Inflammatory macrophage (primary cell): ENCODE data around the gene VSTM2L.

Experiments used
- DNase-seq, 2 donors: peaks; one replicate each; pipeline ENCODE4 v3.0.0-alpha.2; 2020 to 2022

Gene VSTM2L

GRCh38 chr20:37991157-37991866, 88.4 kb downstream of the VSTM2L start:
- DNase-seq: peak in 1 of 2 donors; percentile 11

GRCh38 chr20:37991908-37992307, 89.0 kb downstream of the VSTM2L start:
- no peak for DNase-seq

- peak; percentile 62 to 77 for DNase-seq
These were observed 90.0 kb downstream of the VSTM2L start for GRCh38 chr20:37992802-37993409.

- no peak for DNase-seq
These were observed 91.6 kb downstream of the VSTM2L start for GRCh38 chr20:37994512-37994911.
